Psoas muscle (tissue), 8 donors: ENCODE data around the gene PCCB. TPM values are rescaled to one million over a fixed set of nuclear protein-coding genes. Genes with fewer than 3 reads are reported as not detected.

Source experiments
- ATAC-seq, 4 donors: fragments of 200-7000 bp; cut with Tn5 transposase; one replicate each; pipeline ENCODE4 v1.9.1; 2020; ENCODE audit warnings: moderate library complexity in 3 of 4, mild to moderate bottlenecking in 2 of 4
- DNase-seq, 2 donors: peaks; one replicate each; pipeline ENCODE4 v3.0.0-alpha.2; 2020
- H3K27ac ChIP-seq: fragments of 200-600 bp; one replicate; pipeline ENCODE4 v1.8.0; 2022
- H3K27me3 ChIP-seq, 3 donors: fragments of 200-600 bp in 1 of 3; one replicate each; pipeline versions ENCODE4 v1.6.1 to v1.8.0; 2013 to 2022; ENCODE audit warnings: low read length in 2 of 3, mild to moderate bottlenecking in 2 of 3, moderate library complexity in 1 of 3; ENCODE audit not compliant: insufficient read depth in 3 of 3
- H3K36me3 ChIP-seq, 2 donors: fragments of 200-600 bp in 1 of 2; one replicate each; pipeline versions ENCODE4 v1.6.1 to v1.8.0; 2013 to 2022; ENCODE audit warnings: low read depth in 1 of 2, mild to moderate bottlenecking in 1 of 2, moderate library complexity in 1 of 2; ENCODE audit not compliant: insufficient read depth in 1 of 2
- H3K4me1 ChIP-seq: fragments of 200-600 bp; one replicate; pipeline ENCODE4 v1.8.0; 2022
- H3K4me3 ChIP-seq: fragments of 200-600 bp; one replicate; pipeline ENCODE4 v1.8.0; 2022; ENCODE audit warnings: mild to moderate bottlenecking
- H3K9me3 ChIP-seq: fragments of 200-600 bp; one replicate; pipeline ENCODE4 v1.8.0; 2022
- CTCF ChIP-seq: fragments of 200-600 bp; IDR thresholded peaks from one replicate; pipeline ENCODE4 v1.8.0; 2022; ENCODE audit warnings: antibody characterized with exemption
- WGBS, 3 donors: extraction: QIAGEN DNeasy Blood & Tissue Kit; methylation state at CpG; one replicate each; pipeline versions ENCODE4 v1.1.6 to v1.1.7; 2013; 5-methylcytosine and 5-hydroxymethylcytosine counted together
- intact Hi-C, 2 donors: fragments of 100-400 bp; cut with DNase I; formaldehyde crosslinking; loops; one replicate each; pipeline versions ENCODE4 v1.11.0 to v1.14.2; 2022
- polyA plus RNA-seq, 3 donors: library from polyadenylated mRNA; stranded (reverse); fragments of 200-250 nt; gene quantifications; one replicate each; pipeline ENCODE4 v1.2.3, GENCODE V29; 2013
- total RNA-seq, 4 donors: library from RNA; stranded (reverse); fragmentation: NEBNext Ultra II Directional in 2 of 4; extraction: Animal tissue kit (Norgen Biotek cat#: 25700) in 2 of 4; gene quantifications; one replicate each; pipeline versions ENCODE4 v1.2.1 to v1.2.4, GENCODE V29; 2021 to 2023
- donor health status: healthy with polysubstance abuse.
- donor health status: DM: no; HTN: no; CAD: no; lungs with moderate emphysema.
- donor health status: Bipolar disorder and iron deficiency.
- donor health status: healthy.
- donor health status: DM: yes; HTN: yes; CAD: no.
- donor health status: DM: no; HTN: no; CAD: no.
- donor health status: DM: no; HTN: no; CAD: no.
- donor health status: DM: yes; HTN: yes; CAD: no.

PCCB gene
- total and polyA plus RNA-seq, 7 donors: 20.0 to 60.4 (median 36.4) TPM

GRCh38 chr3:136291302-136291701 is 41.2 kb downstream of the PCCB start:
- DNase-seq (no peak), ATAC-seq (no peak)
- no peak for TF ChIP-seq CTCF
- Histone ChIP-seq H3K4me1 (no peaks in the 10 kb centered on the region), H3K4me3 (no peak overlapping the region), H3K27me3 (no peaks in the 10 kb centered on the region), H3K27ac (no peak overlapping the region), H3K36me3 (peaks cover 4 to 60% of the 10 kb centered on the region in 2 donors), H3K9me3 (no peaks in the 10 kb centered on the region)
- intact Hi-C loops: no loop called here
- 96 to 99% (median 98%) methylated on average over 5 of the region's 5 CpGs for WGBS, 3 donors

- Histone ChIP-seq H3K27me3 (no peaks in the 10 kb centered on the region), H3K36me3 (peaks cover 4 to 56% of the 10 kb centered on the region in 2 donors), H3K4me1 (no peaks in the 10 kb centered on the region), H3K4me3 (no peak overlapping the region), H3K27ac (no peak overlapping the region), H3K9me3 (no peaks in the 10 kb centered on the region)
- ATAC-seq (no peak), DNase-seq (no peak)
- no peak for TF ChIP-seq CTCF
- 96 to 100% (median 100%) methylated on average over 1 of the region's 1 CpG for WGBS, 3 donors
- intact Hi-C loops: no loop called here
Measured at GRCh38 chr3:136292500-136292899, 42.4 kb downstream of the PCCB start.

- intact Hi-C loops: no loop called here
- H3K36me3 ChIP-seq: peaks cover 4 to 60% of the 10 kb centered on the region in 2 donors
- DNase-seq (no peak), ATAC-seq (no peak)
- 92 to 96% (median 94%) methylated on average over 2 of the region's 2 CpGs for WGBS, 3 donors
- no peaks in the 10 kb centered on the region for H3K9me3 ChIP-seq
- TF ChIP-seq CTCF: no peak
- H3K4me1 ChIP-seq: no peaks in the 10 kb centered on the region
- no peak overlapping the region for H3K4me3 ChIP-seq
- no peak overlapping the region for H3K27ac ChIP-seq
- H3K27me3 ChIP-seq: no peaks in the 10 kb centered on the region
Measured at GRCh38 chr3:136293279-136293678, 43.1 kb downstream of the PCCB start.

- no peaks in the 10 kb centered on the region for H3K4me1 ChIP-seq
- DNase-seq (no peak), ATAC-seq (no peak)
- H3K9me3 ChIP-seq: no peaks in the 10 kb centered on the region
- TF ChIP-seq CTCF: no peak
- H3K4me3 ChIP-seq: no peak overlapping the region
- WGBS, 3 donors: 95 to 100% (median 100%) methylated on average over 1 of the region's 1 CpG
- H3K36me3 ChIP-seq: peaks cover 4 to 61% of the 10 kb centered on the region in 2 donors
- H3K27ac ChIP-seq: no peak overlapping the region
- intact Hi-C loops: no loop called here
- no peaks in the 10 kb centered on the region for H3K27me3 ChIP-seq
Measured at GRCh38 chr3:136294176-136294575, 44.0 kb downstream of the PCCB start.

GRCh38 chr3:136296960-136297359 is 46.8 kb downstream of the PCCB start:
- Histone ChIP-seq H3K9me3 (no peaks in the 10 kb centered on the region), H3K27me3 (no peaks in the 10 kb centered on the region), H3K27ac (no peak overlapping the region), H3K4me1 (no peaks in the 10 kb centered on the region), H3K4me3 (no peak overlapping the region), H3K36me3 (peaks cover 7 to 81% of the 10 kb centered on the region in 2 donors)
- intact Hi-C loops: no loop called here
- ATAC-seq (no peak), DNase-seq (no peak)
- 74 to 80% (median 80%) methylated on average over 5 of the region's 5 CpGs for WGBS, 3 donors
- TF ChIP-seq CTCF: no peak
